Lung (tissue), 12 donors: ENCODE data around the gene MAMDC2. TPM values are rescaled to one million over a fixed set of nuclear protein-coding genes. Genes with fewer than 3 reads are reported as not detected.

Source experiments
- ATAC-seq: fragments of 200-7000 bp; cut with Tn5 transposase; one replicate; pipeline ENCODE4 v1.9.1; 2020; ENCODE audit warnings: moderate number of reproducible peaks; ENCODE audit not compliant: insufficient read depth, low FRiP score
- DNase-seq, 3 donors: peaks; one replicate each; pipeline ENCODE4 v3.0.0-alpha.2; 2013 to 2017
- H3K27ac ChIP-seq, 2 donors: one replicate each; pipeline ENCODE4 v1.5.1; 2013; ENCODE audit warnings: mild to moderate bottlenecking in 2 of 2, moderate library complexity in 2 of 2, control low read depth in 1 of 2, inconsistent platforms in 1 of 2, low read depth in 1 of 2, low read length in 1 of 2
- H3K27me3 ChIP-seq, 3 donors: one replicate each; pipeline ENCODE4 v1.5.1; 2013; ENCODE audit warnings: low read length in 2 of 3; ENCODE audit not compliant: control insufficient read depth in 3 of 3, insufficient read depth in 3 of 3
- H3K36me3 ChIP-seq, 4 donors: one replicate each; pipeline ENCODE4 v1.5.1; 2013; ENCODE audit warnings: low read length in 4 of 4, mild to moderate bottlenecking in 1 of 4, moderate library complexity in 1 of 4; ENCODE audit not compliant: control insufficient read depth in 4 of 4, insufficient read depth in 4 of 4
- H3K4me1 ChIP-seq, 5 donors: one replicate each; pipeline ENCODE4 v1.5.1; 2013; ENCODE audit warnings: low read length in 5 of 5, mild to moderate bottlenecking in 2 of 5, moderate library complexity in 1 of 5; ENCODE audit not compliant: control insufficient read depth in 5 of 5, insufficient read depth in 5 of 5
- H3K4me3 ChIP-seq: one replicate; pipeline ENCODE4 v1.5.1; 2013; ENCODE audit warnings: mild to moderate bottlenecking, control low read depth, moderate library complexity
- H3K9ac ChIP-seq, 2 donors: one replicate each; pipeline ENCODE4 v1.5.1; 2013; ENCODE audit warnings: low read length in 2 of 2, control low read depth in 1 of 2; ENCODE audit not compliant: insufficient read depth in 1 of 2
- H3K9me3 ChIP-seq, 4 donors: one replicate each; pipeline ENCODE4 v1.5.1; 2013; ENCODE audit warnings: low read length in 3 of 4, mild to moderate bottlenecking in 1 of 4, moderate library complexity in 1 of 4; ENCODE audit not compliant: control insufficient read depth in 4 of 4, insufficient read depth in 3 of 4
- WGBS, 2 donors: extraction: QIAGEN DNeasy Blood & Tissue Kit; methylation state at CpG; one replicate each; pipeline ENCODE4 v1.1.7; 2013; 5-methylcytosine and 5-hydroxymethylcytosine counted together
- polyA plus RNA-seq, 2 donors: library from polyadenylated mRNA; stranded (reverse); fragments of 200-250 nt; gene quantifications; one replicate each; pipeline ENCODE4 v1.2.1, GENCODE V29; 2013
- total RNA-seq, 2 donors: library from RNA; depleted of rRNA in 1 of 2; stranded (reverse); fragments of >200 nt in 1 of 2; gene quantifications; one replicate each; pipeline ENCODE4 v1.2.1, GENCODE V29; 2014 to 2021
- TF ChIP-seq, protein P1 (sequence below): IDR thresholded peaks from 2 replicates; pipeline ENCODE4 v1.5.1; 2012; ENCODE audit warnings: mild to moderate bottlenecking; ENCODE audit errors: control extremely low read depth, extremely low read depth
- donor health status: control.
- donor health status: control.
- donor health status: Bipolar disorder and iron deficiency.
- donor health status: healthy.
- donor health status: DM: yes; HTN: yes; CAD: no.

The MAMDC2 gene
- total and polyA plus RNA-seq, 4 donors = 6.5 to 28.6 (median 10.0) TPM

DNA sequence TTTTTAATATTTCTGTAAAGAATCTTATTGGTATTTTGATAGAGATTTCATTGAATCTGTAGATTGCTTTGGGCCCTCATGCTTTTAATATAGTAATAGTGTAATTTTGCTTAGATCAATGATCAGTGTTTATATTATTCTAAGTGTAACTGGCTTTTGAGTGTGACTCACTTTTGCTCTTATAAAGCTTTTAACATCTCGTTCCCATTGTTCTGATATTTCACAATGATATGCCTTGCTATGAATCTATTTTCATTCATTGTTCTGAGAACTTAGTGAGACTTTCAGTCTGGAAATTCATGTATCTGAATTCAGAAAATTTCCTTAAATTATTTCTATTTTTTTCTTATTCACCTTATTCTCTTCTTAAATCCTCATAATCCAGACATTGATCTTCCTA, 13.5 kb upstream of the MAMDC2 start:
- WGBS, 2 donors = 85 to 91% methylated on average over 1 of the region's 1 CpG
- Histone ChIP-seq H3K27me3 (no peaks in the 10 kb centered on the region), H3K9ac (no peak overlapping the region), H3K4me1 (no peaks in the 10 kb centered on the region), H3K9me3 (no peaks in the 10 kb centered on the region), H3K27ac (no peak overlapping the region), H3K36me3 (no peaks in the 10 kb centered on the region), H3K4me3 (no peak overlapping the region)
- TF ChIP-seq, protein P1, sequence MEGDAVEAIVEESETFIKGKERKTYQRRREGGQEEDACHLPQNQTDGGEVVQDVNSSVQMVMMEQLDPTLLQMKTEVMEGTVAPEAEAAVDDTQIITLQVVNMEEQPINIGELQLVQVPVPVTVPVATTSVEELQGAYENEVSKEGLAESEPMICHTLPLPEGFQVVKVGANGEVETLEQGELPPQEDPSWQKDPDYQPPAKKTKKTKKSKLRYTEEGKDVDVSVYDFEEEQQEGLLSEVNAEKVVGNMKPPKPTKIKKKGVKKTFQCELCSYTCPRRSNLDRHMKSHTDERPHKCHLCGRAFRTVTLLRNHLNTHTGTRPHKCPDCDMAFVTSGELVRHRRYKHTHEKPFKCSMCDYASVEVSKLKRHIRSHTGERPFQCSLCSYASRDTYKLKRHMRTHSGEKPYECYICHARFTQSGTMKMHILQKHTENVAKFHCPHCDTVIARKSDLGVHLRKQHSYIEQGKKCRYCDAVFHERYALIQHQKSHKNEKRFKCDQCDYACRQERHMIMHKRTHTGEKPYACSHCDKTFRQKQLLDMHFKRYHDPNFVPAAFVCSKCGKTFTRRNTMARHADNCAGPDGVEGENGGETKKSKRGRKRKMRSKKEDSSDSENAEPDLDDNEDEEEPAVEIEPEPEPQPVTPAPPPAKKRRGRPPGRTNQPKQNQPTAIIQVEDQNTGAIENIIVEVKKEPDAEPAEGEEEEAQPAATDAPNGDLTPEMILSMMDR = no peak
- no peak for DNase-seq
- no peak for ATAC-seq

DNA sequence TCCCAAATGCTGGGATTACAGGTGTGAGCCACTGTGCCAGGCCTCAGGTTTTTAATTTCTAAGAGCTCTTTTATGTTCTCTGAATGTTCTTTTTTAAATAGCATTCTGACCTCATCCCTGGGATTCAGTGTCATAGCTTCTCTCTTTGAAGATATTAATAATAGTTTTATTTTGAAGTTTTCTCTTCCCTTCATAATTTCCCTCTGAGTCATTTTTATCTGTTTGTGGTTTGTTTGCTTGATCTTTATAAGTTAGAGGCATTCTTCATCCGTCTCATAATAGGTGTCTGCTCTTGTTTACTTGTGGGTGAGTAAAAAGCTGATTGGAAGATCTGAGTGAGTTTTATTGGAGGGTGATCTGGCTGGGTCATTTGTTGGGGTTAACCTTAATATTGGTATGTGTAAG, 12.5 kb upstream of the MAMDC2 start:
- TF ChIP-seq, protein P1 = no peak
- DNase-seq (no peak), ATAC-seq (no peak)
- Histone ChIP-seq H3K27ac (no peak overlapping the region), H3K27me3 (no peaks in the 10 kb centered on the region), H3K36me3 (no peaks in the 10 kb centered on the region), H3K4me3 (no peak overlapping the region), H3K4me1 (no peaks in the 10 kb centered on the region), H3K9me3 (no peaks in the 10 kb centered on the region), H3K9ac (no peak overlapping the region)
- 49 to 72% methylated on average over 1 of the region's 1 CpG for WGBS, 2 donors

DNA sequence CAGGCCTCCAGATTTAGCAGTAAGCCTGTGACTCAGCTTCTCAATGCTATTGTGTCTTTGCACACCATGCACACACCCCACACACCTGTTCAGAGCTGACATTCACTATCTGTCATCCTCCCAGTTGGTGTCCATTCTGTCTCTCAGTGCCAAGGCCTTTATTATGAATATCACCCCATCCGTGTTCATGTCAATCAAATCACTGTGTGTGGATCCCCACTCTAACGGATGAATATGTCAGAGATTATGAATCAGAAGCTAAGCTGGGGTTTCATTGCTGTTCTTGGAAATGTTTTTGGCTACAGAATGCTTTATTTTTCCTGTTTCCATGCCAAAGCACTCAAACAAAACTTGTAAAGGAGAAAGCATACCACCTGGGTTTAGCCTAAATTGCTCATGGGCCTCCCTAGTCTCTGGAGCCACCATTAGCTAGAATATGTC, 9.4 kb upstream of the MAMDC2 start:
- ATAC-seq (no peak), DNase-seq (no peak)
- no peak overlapping the region for H3K9ac ChIP-seq
- H3K36me3 ChIP-seq = no peaks in the 10 kb centered on the region
- no peak overlapping the region for H3K4me3 ChIP-seq
- H3K27me3 ChIP-seq = no peaks in the 10 kb centered on the region
- H3K9me3 ChIP-seq = no peaks in the 10 kb centered on the region
- H3K4me1 ChIP-seq = no peaks in the 10 kb centered on the region
- 86 to 90% methylated on average over 2 of the region's 2 CpGs for WGBS, 2 donors
- TF ChIP-seq, protein P1 = no peak
- H3K27ac ChIP-seq = no peak overlapping the region

DNA sequence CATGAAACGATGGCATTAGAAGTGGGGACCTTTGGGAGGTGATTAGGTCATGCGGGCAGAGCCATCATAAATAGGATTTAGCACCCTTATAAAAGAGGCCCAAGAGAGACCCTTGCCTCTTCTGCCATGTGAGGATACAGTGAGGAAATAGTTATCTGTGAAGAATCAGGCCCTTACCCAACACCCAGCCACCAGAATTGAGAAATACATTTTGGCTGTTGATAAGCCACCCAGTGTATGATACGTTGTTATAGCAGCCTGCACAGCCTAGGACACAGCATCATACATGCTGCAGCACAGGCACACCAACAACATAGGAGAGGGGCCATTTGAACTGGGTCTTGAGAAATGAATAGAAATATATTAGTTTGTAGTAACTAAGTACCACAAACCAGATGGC, 8.0 kb upstream of the MAMDC2 start:
- Histone ChIP-seq H3K9me3 (no peaks in the 10 kb centered on the region), H3K27me3 (no peaks in the 10 kb centered on the region), H3K4me3 (no peak overlapping the region), H3K36me3 (no peaks in the 10 kb centered on the region), H3K9ac (no peak overlapping the region), H3K27ac (no peak overlapping the region), H3K4me1 (no peaks in the 10 kb centered on the region)
- WGBS, 2 donors = 68 to 76% methylated on average over 3 of the region's 3 CpGs
- no peak for ATAC-seq
- TF ChIP-seq, protein P1 = no peak
- DNase-seq = no peak
